Stimulated activated CD8-positive, alpha-beta memory T cell treated with anti-CD3 and anti-CD28 coated beads, Interleukin-4, amount 100 ng/mL, for 1 hour (primary cell): ENCODE measurements around the gene OCA2.

Experiments used
- DNase-seq, 2 donors: peaks; one replicate each; pipeline ENCODE4 v3.0.0-alpha.2; 2020; ENCODE audit warnings: low read depth in 2 of 2, low spot score in 1 of 2

OCA2 gene

DNA sequence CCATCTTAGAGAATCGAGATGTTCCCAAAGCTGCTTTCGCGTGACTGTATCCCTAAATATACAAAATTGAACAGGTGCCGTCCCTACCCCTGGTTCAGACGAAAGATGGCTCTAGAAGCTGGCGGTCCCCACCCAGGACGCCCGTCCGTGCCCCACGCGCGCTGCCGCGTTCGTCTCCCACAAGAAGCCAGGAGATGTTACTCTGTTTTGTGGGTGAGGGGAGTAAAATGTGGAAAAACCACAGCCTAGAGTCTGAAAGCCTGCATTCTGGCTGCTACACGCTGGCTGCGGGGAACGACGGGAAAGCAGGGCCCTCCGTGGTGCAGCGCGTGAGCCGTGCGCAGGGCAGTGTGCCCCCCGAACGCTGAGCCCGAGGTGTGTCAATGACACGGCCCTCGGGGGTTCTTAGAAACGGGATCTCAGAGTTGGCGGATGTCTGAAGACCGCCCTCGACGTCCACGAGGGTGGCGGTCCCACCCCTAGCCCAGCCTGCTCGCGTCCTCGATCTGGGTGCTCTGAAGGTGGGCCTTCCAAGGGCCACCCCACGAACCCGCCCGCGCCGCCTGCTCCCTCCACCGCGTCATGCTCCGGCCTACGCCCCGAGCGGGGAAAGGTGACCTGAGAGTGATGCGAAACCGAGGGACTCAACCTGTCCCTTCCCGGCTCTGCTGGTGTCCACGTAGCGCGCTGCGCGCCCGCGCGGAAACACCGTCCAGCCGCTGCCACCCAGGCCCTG lies 95.6 kb downstream of the OCA2 start:
- DNase-seq = no peak

DNA sequence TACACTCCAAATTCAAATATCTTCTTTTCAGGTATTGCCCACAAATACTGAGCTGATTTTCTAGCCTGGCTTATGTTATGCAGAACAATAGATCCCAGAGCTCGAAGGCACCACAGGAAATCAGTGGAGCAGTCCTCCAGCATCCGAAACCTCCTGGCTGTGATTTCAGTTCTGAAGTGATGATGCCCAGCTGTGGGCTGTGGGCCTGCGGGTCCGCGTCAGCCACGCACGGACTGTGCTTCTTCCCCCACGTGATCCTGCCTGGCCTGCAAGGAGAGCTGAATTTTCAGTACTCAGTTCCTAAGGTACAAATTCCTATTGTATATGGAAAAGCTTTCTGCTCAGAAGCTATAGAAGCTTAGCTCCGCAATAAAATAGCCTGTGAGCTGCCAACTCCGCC lies 96.2 kb downstream of the OCA2 start:
- DNase-seq = no peak

DNA sequence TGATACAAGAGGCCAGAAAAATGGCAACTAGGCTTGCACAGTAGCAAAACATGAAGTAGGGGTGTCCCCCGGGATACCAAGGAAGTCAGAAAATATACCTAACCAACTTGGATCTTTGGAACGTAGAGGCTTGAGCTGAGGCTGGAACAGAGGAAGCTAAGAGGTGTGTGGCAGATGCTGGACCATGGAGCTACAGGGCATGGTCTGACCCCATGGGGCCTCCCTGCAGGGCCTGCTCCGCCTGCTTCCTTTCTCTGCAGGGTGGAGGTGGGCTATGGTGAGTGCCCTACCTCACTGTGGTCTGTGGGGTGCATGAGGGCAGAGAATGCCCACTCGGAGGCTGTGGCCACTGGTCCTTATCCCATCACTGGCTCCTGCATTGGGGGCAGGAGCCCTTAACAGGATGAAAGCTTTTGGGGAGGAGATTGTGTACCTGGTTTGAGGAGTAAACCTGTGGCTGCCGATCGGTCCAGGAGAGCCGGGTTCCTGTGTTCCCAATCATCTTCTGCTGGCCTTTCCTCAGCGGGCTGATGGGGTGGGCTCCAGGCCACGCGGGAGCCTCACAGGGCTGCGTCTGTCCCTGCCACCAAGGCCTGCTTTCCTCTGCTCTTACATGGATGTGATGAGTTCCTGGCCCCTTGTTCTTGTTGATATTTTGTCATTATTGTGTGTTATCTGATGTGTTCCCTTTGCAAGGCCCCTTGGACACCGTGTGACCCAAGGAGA lies 96.8 kb downstream of the OCA2 start:
- DNase-seq = no peak

DNA sequence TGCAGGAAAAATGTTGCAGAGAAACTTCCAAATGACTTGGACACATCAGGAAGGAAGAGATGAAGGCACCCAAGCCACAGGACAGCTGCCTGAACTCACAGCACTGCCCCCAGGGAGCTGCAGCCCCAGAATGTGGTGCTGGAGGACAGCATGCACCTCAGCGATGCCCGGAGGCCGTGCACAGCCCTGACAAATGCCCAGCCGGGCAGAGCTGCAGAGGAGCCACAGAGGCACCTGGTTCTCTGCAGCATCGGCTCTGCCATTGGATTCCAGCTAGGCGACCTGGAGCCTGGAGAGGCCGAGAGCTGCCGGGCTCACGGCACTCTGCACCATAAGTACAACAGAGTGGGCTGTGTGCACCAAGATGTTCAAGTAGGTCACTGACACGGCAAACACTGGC lies 97.5 kb downstream of the OCA2 start:
- DNase-seq = no peak

DNA sequence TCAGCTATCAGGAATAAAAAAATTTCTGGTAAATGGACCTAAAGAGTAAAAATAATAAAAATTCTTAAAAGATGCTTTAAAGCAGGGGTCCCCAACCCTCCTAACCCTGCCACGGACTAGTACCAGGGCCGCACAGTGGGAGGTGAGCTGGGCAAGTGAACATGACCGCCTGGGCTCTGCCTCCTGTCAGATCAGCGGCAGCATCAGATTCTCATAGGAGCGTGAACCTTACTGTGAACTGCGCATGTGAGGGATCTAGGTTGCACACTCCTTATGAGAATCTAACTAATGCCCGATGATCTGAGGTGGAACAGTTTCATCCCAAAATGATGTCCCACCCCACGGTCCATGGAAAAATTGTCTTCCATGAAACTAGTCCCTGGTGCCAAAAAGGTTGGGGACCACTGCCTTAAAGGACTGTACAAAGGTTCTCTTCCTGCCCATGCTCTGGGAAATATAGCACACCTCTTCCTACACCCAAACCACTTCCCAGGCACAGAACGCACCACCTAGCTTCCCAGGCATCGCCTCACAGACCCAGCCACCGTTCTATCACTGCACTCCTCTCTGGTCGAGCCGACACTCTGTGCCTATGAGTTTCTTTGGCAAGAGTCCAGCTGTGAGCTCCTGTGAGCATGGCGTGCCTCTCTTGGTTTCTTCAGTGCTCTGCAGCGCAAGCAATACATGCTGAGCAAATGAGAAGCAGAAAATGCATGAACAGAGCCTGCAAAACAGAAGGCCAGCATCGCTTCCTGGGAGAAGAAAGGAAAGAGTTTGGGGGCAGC lies 104.9 kb downstream of the OCA2 start:
- DNase-seq = no peak

DNA sequence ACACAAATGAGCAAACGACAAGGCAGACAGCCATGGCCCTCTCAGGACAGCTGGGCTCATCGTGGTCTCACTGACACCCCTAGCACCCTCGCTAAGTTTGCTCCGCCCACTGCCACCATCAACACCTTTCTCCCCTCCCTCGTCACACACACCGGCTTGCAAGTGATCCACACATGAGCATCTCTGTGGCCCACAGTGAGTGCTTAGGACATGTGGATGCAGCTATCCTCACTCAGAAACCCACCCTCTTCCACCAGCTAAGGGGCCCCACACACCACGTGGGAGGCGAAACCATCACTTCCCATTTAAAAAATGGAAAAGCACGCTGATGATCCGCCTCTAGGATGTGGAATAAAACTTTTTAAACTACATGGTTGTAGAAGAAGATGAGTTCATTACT lies 105.6 kb downstream of the OCA2 start:
- no peak for DNase-seq

DNA sequence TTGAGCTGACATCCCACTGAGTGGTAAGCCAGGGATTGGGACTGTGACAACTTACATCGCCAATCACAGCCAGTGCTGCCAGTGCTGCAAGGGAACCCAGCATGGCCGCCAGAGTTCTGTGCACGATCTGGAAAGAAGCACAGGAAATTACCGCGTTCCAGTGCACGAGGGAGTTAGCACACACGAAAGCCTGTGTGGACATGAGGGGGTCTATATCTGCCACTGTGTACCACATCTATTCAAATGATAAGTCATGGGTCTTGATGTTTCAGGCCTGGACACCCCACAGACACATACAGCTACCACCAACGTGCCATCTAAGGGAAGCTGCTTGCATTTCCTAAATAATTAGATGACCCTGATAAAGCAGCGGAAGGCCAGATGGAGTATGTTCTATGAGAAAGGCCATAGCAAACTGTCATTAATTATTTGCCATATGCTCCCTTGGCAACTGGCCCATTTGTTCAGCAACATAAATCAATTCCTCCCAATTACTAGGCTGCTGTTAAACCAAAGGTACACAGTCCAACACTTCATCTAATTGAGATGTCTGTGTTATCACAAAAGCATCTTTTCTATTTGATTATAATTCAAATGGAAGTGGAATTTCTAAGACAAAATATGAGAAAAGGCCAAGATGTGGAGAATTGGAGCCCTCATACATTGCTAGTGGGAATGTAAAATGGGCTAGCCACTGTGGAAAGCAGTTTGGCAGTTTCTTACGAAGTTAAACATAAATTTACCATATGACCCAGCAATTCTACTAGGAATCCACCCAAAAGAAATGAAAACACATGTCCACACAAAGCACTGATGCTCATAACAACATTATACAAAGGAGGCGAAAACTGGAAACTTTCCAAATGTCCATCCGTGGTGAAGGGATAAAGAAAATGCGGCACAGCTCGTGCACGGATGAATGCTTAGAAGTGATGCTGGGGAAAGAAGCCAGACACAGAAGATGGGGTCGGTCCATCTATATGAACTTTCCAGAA lies 108.3 kb downstream of the OCA2 start:
- no peak for DNase-seq

DNA sequence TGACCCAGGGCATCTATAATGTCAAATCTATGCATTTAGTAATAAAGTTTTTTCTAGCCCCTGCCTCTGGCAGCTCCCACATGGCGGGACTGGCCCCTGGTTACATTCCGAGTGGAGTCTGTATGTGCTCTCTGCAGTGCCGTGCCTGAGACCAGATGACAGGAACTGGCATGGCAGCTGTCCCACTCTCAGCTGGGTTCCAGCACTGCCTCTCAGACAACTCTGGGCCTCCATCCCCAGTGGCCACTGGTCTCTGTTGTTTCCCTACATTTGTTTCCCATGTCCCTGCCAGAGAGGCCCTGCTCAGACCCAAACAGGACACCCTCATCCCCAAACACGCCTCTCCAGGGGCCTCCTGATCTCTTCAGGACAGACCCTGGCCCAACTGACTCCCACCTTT lies 109.3 kb downstream of the OCA2 start:
- no peak for DNase-seq

DNA sequence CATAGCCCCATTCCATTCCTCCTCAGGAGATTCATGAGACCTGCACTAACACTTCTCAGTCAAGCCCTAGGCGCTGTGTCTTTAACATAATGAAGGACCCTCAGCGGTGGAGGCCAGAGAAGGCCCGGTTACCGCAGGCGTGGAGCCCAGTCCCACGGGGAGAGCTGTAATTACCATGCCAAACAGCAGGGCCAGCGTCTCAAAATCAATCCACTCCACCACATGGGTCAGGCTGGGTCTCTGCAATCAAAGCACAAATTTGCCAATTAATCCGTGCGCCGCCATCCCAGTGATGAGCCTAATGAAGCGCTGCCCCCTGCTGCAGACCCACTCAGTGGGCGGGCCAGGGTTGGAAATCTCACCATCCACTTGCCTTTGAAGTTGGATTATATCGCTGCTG lies 109.7 kb downstream of the OCA2 start:
- DNase-seq = no peak

DNA sequence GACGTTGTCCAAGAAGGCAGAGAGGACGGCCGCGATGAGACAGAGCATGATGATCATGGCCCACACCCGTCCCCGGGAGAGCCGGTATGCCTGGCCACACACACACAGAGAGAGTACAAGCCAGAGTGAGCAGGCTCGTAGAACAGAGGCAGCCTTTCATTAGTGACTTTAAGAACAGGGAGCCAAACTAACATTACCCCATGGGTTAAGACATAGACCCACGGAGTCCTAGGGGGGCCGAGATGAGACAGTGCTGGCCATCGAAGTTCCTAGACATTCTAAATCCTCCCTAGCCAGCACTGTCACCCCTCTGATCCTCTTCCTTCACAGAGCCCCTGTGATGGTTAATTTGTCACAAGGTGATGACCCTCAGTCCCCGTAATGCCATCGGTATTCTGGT lies 114.0 kb downstream of the OCA2 start:
- DNase-seq = no peak

DNA sequence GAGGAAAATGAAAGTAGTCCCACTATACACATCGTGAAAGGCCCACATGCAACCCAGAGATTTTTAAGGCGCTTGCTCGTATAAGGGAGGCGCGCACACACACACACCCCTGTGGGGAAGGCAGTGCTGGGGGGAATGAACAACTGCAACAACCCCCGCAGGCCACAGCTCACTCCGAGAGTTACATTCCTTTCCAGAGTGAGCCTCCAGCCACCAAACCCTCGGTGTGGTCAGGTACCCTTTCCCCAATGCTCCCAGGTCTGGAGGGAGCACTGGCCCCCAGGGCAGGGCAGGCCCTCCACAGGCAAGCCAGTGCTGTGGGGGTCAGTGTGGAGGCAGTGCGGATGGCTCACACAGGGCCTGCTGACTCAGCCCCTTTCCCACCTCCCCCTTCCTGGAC lies 115.6 kb downstream of the OCA2 start:
- no peak for DNase-seq

DNA sequence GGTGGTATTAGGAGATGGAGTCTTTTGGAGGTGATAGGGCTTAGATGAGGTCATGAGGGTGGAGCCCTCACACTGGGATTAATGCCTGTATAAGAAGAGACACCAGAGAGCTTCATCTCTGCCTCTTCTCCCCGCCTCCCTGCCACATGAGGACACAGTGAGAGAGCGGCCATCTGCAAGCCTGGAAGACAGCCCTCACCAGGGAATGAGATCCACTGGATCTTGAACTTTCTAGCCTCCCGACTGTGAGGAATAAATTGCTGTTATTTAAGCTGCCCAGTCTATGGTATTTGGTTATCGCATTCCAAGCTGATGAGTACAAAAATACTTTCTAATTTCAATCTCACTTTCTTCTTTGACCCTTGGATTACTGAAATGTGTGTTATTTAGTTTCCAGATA lies 121.4 kb downstream of the OCA2 start:
- DNase-seq = no peak

DNA sequence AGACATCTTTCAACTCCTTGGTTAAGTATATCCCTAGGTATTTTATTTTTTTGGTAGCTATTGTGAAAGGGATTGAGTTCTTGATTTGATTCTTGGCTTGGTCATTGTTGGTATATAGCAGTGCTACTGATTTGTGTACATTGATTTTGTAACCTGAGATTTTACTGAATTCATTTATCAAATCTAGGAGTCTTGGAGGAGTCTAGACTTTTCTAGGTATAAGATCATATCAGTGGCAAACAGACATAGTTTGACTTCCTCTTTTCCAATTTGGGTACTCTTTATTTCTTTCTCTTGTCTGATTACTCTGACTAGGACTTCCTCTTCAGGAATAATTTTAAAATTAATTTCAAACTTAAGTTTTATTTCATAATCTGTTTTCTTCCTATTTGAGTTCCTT lies 125.2 kb downstream of the OCA2 start:
- no peak for DNase-seq

DNA sequence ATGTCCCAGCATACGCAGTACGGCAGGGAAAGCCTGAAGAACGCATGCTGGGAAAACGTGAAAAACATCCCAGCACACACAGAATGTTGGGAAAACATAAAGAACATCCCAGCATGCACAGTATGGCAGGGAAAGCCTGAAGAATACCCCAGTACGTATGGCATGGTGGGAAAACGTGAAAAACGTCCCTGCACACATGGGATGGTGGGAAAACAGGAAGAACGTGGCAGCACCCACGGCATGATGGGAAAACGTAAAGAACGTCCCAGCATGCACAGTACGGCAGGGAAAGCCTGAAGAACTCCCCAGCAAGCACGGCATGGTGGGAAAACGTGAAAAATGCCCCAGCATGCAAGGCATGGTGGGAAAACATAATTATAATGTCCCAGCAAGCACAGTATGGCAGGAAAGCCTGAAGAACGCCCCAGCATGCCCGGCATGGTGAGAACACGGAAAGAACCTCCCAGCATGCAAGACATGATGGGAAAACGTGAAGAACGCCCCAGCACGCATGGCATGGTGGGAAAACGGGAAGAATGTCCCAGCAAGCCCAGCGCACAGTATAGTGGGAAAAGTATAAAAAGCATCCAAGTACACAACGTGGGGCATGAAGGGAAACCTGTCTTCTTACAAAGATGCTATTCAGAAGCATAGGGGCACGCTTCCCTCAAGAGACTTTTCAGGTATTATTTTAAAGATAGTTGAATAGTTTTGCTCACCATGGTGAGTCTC lies 128.3 kb downstream of the OCA2 start:
- DNase-seq = no peak

DNA sequence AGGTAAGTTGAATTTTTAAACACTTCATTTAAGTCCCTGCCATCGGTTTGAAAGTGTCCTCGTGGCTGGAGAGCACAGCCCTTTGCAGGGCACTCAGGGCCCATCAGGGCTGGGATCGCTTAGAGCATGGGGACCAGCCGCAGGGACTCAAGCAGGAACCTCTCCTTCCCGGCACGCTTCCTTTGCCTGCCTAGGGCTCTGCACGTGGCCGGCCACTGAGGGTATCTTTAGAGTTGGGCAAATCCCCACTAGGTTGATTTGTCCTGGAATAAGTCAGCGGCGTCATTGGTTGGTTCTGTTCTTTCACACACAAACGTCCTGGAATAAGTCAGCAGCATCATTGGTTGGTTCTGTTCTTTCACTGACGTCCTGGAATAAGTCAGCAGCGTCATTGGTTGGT lies 131.6 kb downstream of the OCA2 start:
- no peak for DNase-seq

DNA sequence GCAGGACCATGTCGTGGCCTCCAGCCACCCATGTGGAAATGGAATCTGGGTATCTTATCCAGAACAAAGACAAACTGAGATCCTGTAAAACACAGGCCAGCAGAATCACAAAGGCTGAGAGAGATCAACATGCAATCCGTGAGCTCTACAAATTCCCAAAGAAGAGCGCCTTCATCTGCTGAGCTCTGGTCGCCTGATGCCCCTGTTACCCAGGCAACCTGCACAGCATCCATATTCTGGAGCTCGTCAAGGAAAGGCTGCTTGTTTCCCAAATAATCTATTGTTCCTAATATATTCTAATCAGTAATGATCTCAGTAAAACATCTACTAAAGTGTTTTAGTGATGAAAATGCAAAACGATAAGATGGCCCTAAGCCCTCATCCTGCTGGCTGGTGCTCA lies 133.6 kb downstream of the OCA2 start:
- DNase-seq = no peak

DNA sequence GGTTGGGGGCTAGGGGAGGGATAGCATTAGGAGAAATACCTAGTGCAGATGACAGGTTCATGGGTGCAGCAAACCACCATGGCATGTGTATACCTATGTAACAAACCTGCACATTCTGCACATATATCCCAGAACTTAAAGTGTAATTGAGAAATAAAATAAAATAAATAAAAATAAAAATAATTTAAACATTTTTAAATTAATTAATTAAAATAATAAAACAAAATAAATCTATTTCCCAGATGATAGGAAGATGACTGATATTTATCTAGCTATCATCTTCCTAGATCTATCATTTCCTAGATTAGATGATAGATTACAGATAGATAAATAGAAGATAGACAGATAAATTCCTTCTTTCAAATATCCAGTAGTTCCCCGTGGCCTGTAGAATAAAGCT lies 137.3 kb downstream of the OCA2 start:
- DNase-seq = no peak

DNA sequence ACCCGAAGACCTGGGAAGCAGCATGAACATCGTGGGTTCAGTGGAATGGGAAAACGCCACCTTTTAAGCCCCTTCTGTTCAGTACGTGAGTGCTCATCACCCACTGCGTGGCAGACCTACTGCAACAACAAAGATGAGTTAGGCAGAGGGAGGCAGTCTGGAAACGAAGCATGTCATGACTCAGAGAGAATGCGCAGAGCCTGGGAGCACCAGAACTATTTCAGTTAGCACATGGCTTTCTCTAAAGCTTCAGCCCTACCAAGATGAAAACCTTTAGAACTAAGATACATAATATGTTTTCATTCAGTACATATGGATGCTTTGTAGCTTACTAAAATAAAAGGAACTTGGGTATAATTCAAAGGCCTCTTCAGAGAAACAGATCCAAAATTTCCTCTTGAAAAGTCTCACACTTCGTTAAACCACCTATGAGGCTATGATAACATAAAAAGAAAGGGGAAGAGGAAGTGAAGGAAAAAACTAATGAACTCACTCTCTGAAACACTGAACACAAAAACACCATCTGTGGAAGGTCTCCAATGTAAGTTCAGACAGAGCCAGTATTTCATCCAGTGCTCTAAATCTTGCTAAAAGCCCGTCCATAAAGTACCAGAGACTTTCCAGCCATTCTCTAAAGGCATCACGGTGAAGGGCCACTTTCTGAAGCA lies 140.1 kb downstream of the OCA2 start:
- no peak for DNase-seq

DNA sequence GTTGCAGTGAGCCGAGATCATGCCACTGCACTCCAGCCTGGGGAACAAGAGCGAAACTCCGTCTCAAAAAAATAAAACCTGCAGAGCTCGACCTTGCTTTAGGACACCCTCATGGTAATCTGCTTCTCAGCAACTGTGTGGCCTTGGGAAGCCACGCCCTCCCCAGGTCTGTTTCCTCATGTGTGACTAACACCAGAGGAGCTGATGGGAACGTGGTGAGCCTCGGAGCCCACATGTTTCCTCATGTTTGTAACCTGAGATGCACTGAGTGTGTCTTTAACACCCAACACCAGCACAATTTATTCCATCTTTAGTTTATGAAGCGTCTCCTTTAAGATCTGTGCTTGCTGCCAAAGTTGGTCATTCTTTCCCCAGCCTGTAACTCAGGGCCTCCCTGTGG lies 142.8 kb downstream of the OCA2 start:
- DNase-seq = no peak

DNA sequence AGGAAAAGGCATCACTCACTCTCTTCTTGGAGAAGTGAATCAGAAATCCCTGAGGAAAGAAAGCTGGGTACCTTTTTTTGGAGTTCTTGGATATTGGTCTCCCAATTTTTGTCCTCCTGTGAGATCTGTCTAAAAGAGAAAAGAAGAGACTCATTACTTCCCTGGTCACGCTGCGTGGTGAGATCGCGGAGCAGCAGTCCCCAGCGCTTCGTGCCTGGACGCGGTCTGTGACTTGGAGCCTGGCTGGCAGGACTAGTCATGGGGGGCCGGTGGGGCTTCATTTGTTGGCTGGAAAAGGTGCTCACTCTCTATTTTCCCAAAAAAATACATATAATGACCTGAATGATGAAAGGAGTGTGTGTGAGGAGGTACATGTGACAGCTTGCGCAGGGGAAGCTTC lies 144.0 kb downstream of the OCA2 start:
- no peak for DNase-seq
